HepG2 (cell line): ENCODE measurements around the gene TSPAN31. TPM values are rescaled to one million over a fixed set of nuclear protein-coding genes. Genes with fewer than 3 reads are reported as not detected.

Experiments
- AKAP8 ChIP-seq: sonication (generic); formaldehyde crosslinking; IDR thresholded peaks from 2 replicates; pipeline ENCODE4 v1.5.1; 2020; ENCODE audit warnings: mild to moderate bottlenecking, missing genetic modification reagents
- HDAC2 ChIP-seq: sonication (generic); formaldehyde crosslinking; IDR thresholded peaks from 2 replicates; pipeline ENCODE4 v1.4.0; 2020; ENCODE audit warnings: missing genetic modification reagents
- KLF12 ChIP-seq: sonication (generic); formaldehyde crosslinking; IDR thresholded peaks from 2 replicates; pipeline ENCODE4 v1.4.0; 2020; ENCODE audit warnings: missing genetic modification reagents, borderline replicate concordance
- NFE2L1 ChIP-seq: sonication (generic); formaldehyde crosslinking; IDR thresholded peaks from 2 replicates; pipeline ENCODE4 v1.4.0; 2020; ENCODE audit warnings: missing genetic modification reagents, mild to moderate bottlenecking, borderline replicate concordance
- RARA ChIP-seq: IDR thresholded peaks from 2 replicates; pipeline ENCODE4 v1.6.1; 2016; ENCODE audit warnings: missing genetic modification reagents, missing compliant biosample characterization
- SMARCE1 ChIP-seq: fragments of 450-650 bp; IDR thresholded peaks from 2 replicates; pipeline ENCODE4 v1.6.1; 2017; ENCODE audit warnings: borderline replicate concordance
- TOE1 ChIP-seq: sonication (generic); formaldehyde crosslinking; IDR thresholded peaks from 2 replicates; pipeline ENCODE4 v1.4.0; 2020; ENCODE audit warnings: mild to moderate bottlenecking, missing genetic modification reagents
- ZBTB20 ChIP-seq: sonication (generic); formaldehyde crosslinking; IDR thresholded peaks from 2 replicates; pipeline ENCODE4 v1.8.1; 2023; ENCODE audit warnings: missing genetic modification reagents, low read depth, mild to moderate bottlenecking, borderline replicate concordance
- ZNF275 ChIP-seq: sonication (generic); formaldehyde crosslinking; IDR thresholded peaks from 2 replicates; pipeline ENCODE4 v1.8.0; 2022; ENCODE audit warnings: missing genetic modification reagents, mild to moderate bottlenecking, inconsistent platforms, borderline replicate concordance
- ZNF549 ChIP-seq: sonication (generic); formaldehyde crosslinking; IDR thresholded peaks from 2 replicates; pipeline ENCODE4 v1.5.0; 2020; ENCODE audit warnings: missing genetic modification reagents
- ZNF556 ChIP-seq: sonication (generic); formaldehyde crosslinking; IDR thresholded peaks from 2 replicates; pipeline ENCODE4 v1.4.0; 2020; ENCODE audit warnings: mild to moderate bottlenecking, missing genetic modification reagents, borderline replicate concordance
- ZNF660 ChIP-seq: sonication (generic); formaldehyde crosslinking; IDR thresholded peaks from 2 replicates; pipeline ENCODE4 v1.5.1; 2020; ENCODE audit warnings: mild to moderate bottlenecking, low read depth, missing genetic modification reagents, borderline replicate concordance
- ZNF672 ChIP-seq: sonication (generic); formaldehyde crosslinking; IDR thresholded peaks from 2 replicates; pipeline ENCODE4 v1.8.1; 2022; ENCODE audit warnings: missing genetic modification reagents
- ZNF781 ChIP-seq: sonication (generic); formaldehyde crosslinking; IDR thresholded peaks from 2 replicates; pipeline ENCODE4 v1.5.1; 2020; ENCODE audit warnings: borderline replicate concordance, mild to moderate bottlenecking, missing genetic modification reagents; ENCODE audit errors: not compliant biosample characterization
- polyA plus RNA-seq, 8 experiments: library from polyadenylated mRNA; depleted of rRNA in 3 of 8; stranded (reverse) in 7 of 8; unstranded in 1 of 8; fragments of >200 nt; fragmentation: Illumina TruSeq in 4 of 8; extraction: Trizol in 4 of 8; gene quantifications; 2 replicates each; pipeline versions ENCODE4 v1.2.1 to v1.2.3, GENCODE V29; 2011 to 2016; ENCODE audit warnings: low read depth in 4 of 8, missing spikeins in 1 of 8, mixed read lengths in 1 of 8; ENCODE audit not compliant: insufficient read depth in 1 of 8
- total RNA-seq, 5 experiments: library from RNA; depleted of rRNA; stranded (reverse); fragments of >200 nt; fragmentation: Illumina TruSeq; extraction: Trizol; gene quantifications; 2 replicates each; pipeline ENCODE4 v1.2.3, GENCODE V29; 2016; ENCODE audit warnings: low read depth in 1 of 5
- TF ChIP-seq, protein P1 (sequence below): sonication (generic); formaldehyde crosslinking; conservative IDR thresholded peaks from 2 replicates; pipeline ENCODE4 v1.5.0; 2020; ENCODE audit warnings: missing genetic modification reagents
- TF ChIP-seq, protein P2 (sequence below): sonication (generic); formaldehyde crosslinking; IDR thresholded peaks from 2 replicates; pipeline ENCODE4 v1.4.0; 2020; ENCODE audit warnings: mild to moderate bottlenecking, missing genetic modification reagents
- TF ChIP-seq, protein P3 (sequence below): sonication (generic); formaldehyde crosslinking; IDR thresholded peaks from 2 replicates; pipeline ENCODE4 v1.8.0; 2022; ENCODE audit warnings: missing genetic modification reagents, mild to moderate bottlenecking, borderline replicate concordance
- TF ChIP-seq, protein P4 (sequence below): sonication (generic); formaldehyde crosslinking; IDR thresholded peaks from 2 replicates; pipeline ENCODE4 v1.4.0; 2020; ENCODE audit warnings: missing genetic modification reagents, borderline replicate concordance

The TSPAN31 gene
- total and polyA plus RNA-seq, 2 of the 13 experiments (the other 11 are each of a cell fraction or from before 2014, with no cell fraction given): 10.4 to 24.6 TPM

- peak; percentile 78; the same call in 1 of the 2 replicates for TF ChIP-seq ZBTB20 (CRISPR knock-in tag)
- TF ChIP-seq, protein P1, sequence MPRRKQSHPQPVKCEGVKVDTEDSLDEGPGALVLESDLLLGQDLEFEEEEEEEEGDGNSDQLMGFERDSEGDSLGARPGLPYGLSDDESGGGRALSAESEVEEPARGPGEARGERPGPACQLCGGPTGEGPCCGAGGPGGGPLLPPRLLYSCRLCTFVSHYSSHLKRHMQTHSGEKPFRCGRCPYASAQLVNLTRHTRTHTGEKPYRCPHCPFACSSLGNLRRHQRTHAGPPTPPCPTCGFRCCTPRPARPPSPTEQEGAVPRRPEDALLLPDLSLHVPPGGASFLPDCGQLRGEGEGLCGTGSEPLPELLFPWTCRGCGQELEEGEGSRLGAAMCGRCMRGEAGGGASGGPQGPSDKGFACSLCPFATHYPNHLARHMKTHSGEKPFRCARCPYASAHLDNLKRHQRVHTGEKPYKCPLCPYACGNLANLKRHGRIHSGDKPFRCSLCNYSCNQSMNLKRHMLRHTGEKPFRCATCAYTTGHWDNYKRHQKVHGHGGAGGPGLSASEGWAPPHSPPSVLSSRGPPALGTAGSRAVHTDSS (CRISPR knock-in tag): no peak
- no peak for TF ChIP-seq KLF12
- TF ChIP-seq, protein P2, sequence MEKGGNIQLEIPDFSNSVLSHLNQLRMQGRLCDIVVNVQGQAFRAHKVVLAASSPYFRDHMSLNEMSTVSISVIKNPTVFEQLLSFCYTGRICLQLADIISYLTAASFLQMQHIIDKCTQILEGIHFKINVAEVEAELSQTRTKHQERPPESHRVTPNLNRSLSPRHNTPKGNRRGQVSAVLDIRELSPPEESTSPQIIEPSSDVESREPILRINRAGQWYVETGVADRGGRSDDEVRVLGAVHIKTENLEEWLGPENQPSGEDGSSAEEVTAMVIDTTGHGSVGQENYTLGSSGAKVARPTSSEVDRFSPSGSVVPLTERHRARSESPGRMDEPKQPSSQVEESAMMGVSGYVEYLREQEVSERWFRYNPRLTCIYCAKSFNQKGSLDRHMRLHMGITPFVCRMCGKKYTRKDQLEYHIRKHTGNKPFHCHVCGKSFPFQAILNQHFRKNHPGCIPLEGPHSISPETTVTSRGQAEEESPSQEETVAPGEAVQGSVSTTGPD (CRISPR knock-in tag): no peak
- peak; percentile 45; the same call in 1 of the 2 replicates for TF ChIP-seq ZNF556
- TF ChIP-seq ZNF549 (CRISPR knock-in tag): no peak
- no peak for TF ChIP-seq TOE1 (CRISPR knock-in tag)
- no peak for TF ChIP-seq ZNF781 (CRISPR knock-in tag)
- TF ChIP-seq, protein P3, sequence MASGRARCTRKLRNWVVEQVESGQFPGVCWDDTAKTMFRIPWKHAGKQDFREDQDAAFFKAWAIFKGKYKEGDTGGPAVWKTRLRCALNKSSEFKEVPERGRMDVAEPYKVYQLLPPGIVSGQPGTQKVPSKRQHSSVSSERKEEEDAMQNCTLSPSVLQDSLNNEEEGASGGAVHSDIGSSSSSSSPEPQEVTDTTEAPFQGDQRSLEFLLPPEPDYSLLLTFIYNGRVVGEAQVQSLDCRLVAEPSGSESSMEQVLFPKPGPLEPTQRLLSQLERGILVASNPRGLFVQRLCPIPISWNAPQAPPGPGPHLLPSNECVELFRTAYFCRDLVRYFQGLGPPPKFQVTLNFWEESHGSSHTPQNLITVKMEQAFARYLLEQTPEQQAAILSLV (CRISPR knock-in tag): no peak
- TF ChIP-seq, protein P4, sequence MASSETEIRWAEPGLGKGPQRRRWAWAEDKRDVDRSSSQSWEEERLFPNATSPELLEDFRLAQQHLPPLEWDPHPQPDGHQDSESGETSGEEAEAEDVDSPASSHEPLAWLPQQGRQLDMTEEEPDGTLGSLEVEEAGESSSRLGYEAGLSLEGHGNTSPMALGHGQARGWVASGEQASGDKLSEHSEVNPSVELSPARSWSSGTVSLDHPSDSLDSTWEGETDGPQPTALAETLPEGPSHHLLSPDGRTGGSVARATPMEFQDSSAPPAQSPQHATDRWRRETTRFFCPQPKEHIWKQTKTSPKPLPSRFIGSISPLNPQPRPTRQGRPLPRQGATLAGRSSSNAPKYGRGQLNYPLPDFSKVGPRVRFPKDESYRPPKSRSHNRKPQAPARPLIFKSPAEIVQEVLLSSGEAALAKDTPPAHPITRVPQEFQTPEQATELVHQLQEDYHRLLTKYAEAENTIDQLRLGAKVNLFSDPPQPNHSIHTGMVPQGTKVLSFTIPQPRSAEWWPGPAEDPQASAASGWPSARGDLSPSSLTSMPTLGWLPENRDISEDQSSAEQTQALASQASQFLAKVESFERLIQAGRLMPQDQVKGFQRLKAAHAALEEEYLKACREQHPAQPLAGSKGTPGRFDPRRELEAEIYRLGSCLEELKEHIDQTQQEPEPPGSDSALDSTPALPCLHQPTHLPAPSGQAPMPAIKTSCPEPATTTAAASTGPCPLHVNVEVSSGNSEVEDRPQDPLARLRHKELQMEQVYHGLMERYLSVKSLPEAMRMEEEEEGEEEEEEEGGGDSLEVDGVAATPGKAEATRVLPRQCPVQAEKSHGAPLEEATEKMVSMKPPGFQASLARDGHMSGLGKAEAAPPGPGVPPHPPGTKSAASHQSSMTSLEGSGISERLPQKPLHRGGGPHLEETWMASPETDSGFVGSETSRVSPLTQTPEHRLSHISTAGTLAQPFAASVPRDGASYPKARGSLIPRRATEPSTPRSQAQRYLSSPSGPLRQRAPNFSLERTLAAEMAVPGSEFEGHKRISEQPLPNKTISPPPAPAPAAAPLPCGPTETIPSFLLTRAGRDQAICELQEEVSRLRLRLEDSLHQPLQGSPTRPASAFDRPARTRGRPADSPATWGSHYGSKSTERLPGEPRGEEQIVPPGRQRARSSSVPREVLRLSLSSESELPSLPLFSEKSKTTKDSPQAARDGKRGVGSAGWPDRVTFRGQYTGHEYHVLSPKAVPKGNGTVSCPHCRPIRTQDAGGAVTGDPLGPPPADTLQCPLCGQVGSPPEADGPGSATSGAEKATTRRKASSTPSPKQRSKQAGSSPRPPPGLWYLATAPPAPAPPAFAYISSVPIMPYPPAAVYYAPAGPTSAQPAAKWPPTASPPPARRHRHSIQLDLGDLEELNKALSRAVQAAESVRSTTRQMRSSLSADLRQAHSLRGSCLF (CRISPR knock-in tag): no peak
- TF ChIP-seq NFE2L1: no peak
- no peak for TF ChIP-seq AKAP8
- no peak for TF ChIP-seq ZNF660 (CRISPR knock-in tag)
- TF ChIP-seq RARA (CRISPR knock-in tag): no peak
- TF ChIP-seq HDAC2: peak; percentile 24; the same call in 1 of the 2 replicates
- no peak for TF ChIP-seq ZNF275
- no peak for TF ChIP-seq ZNF672 (CRISPR knock-in tag)
- TF ChIP-seq SMARCE1: no peak
Measured at GRCh38 chr12:57765003-57765697, 20.3 kb downstream of the TSPAN31 start (continued).
